PFSK-1 (cell line): Measurements from ENCODE around the gene ANKRD40.

Source experiments
- FOXP2 ChIP-seq: optimal IDR thresholded peaks from 2 replicates; pipeline ENCODE3; 2011; ENCODE audit warnings: borderline replicate concordance, control low read depth, inconsistent platforms; ENCODE audit not compliant: insufficient read depth; ENCODE audit errors: extremely low read length, extremely low read depth
- POLR2AphosphoS5 ChIP-seq: IDR thresholded peaks from 2 replicates; pipeline ENCODE4 v1.6.1; 2012; ENCODE audit warnings: low read depth, mild to moderate bottlenecking, control low read depth, low read length, moderate library complexity
- REST ChIP-seq, 2 experiments: IDR thresholded peaks; 2 replicates each; pipeline versions ENCODE4 v1.6.1 to v1.8.0; 2011 to 2012; ENCODE audit warnings: low read depth in 2 of 2, low read length in 2 of 2, control low read depth in 1 of 2, inconsistent platforms in 1 of 2, mild to moderate bottlenecking in 1 of 2, moderate library complexity in 1 of 2; ENCODE audit not compliant: insufficient read depth in 1 of 2
- SIN3A ChIP-seq: IDR thresholded peaks from 2 replicates; pipeline ENCODE4 v1.6.1; 2012; ENCODE audit warnings: mild to moderate bottlenecking, low read length, moderate library complexity, borderline replicate concordance; ENCODE audit not compliant: insufficient read depth
- TAF1 ChIP-seq: IDR thresholded peaks from 2 replicates; pipeline ENCODE4 v1.6.1; 2012; ENCODE audit warnings: low read length, control low read depth, borderline replicate concordance; ENCODE audit not compliant: insufficient read depth

The ANKRD40 gene

GRCh38 chr17:50697663-50698272 is 9.9 kb downstream of the ANKRD40 start:
- TF ChIP-seq POLR2AphosphoS5 (no peak), FOXP2 (no peak), SIN3A (no peak), REST (IDR thresholded peaks at IDR 0.05; ENCODE audit: insufficient read depth in 1 of 2, low read depth in 2 of 2, low read length in 2 of 2) (no peak), TAF1 (no peak)

- TF ChIP-seq TAF1 (no peak), FOXP2 (no peak), POLR2AphosphoS5 (no peak), REST (IDR thresholded peaks at IDR 0.05; ENCODE audit: insufficient read depth in 1 of 2, low read depth in 2 of 2, low read length in 2 of 2) (no peak), SIN3A (no peak)
Observed at GRCh38 chr17:50697062-50697461, 10.7 kb downstream of the ANKRD40 start.

- TF ChIP-seq REST (IDR thresholded peaks at IDR 0.05; ENCODE audit: insufficient read depth in 1 of 2, low read depth in 2 of 2, low read length in 2 of 2) (no peak), SIN3A (no peak), POLR2AphosphoS5 (no peak), FOXP2 (no peak), TAF1 (no peak)
Observed at GRCh38 chr17:50696365-50696879, 11.3 kb downstream of the ANKRD40 start.

GRCh38 chr17:50693036-50693682 is 14.6 kb downstream of the ANKRD40 start:
- no peak for TF ChIP-seq FOXP2
- TF ChIP-seq POLR2AphosphoS5, result no peak
- no peak for TF ChIP-seq REST (IDR thresholded peaks at IDR 0.05; ENCODE audit: insufficient read depth in 1 of 2, low read depth in 2 of 2, low read length in 2 of 2)
- no peak for TF ChIP-seq SIN3A
- TF ChIP-seq TAF1, result no peak
